Hepatic stellate cell (primary cell): ENCODE measurements around the gene TEKT3.
A peak's percentile ranks its signal among the peaks of the same experiment; 100 is the strongest.

ENCODE experiments used
- DNase-seq: peaks from one replicate; pipeline ENCODE4 v3.0.0; 2011; ENCODE audit warnings: low spot score

The TEKT3 gene

GRCh38 chr17:15291674-15292361 is 49.6 kb downstream of the TEKT3 start:
- DNase-seq: no peak

- no peak for DNase-seq
Measured at GRCh38 chr17:15290605-15291004, 50.8 kb downstream of the TEKT3 start.

DNA sequence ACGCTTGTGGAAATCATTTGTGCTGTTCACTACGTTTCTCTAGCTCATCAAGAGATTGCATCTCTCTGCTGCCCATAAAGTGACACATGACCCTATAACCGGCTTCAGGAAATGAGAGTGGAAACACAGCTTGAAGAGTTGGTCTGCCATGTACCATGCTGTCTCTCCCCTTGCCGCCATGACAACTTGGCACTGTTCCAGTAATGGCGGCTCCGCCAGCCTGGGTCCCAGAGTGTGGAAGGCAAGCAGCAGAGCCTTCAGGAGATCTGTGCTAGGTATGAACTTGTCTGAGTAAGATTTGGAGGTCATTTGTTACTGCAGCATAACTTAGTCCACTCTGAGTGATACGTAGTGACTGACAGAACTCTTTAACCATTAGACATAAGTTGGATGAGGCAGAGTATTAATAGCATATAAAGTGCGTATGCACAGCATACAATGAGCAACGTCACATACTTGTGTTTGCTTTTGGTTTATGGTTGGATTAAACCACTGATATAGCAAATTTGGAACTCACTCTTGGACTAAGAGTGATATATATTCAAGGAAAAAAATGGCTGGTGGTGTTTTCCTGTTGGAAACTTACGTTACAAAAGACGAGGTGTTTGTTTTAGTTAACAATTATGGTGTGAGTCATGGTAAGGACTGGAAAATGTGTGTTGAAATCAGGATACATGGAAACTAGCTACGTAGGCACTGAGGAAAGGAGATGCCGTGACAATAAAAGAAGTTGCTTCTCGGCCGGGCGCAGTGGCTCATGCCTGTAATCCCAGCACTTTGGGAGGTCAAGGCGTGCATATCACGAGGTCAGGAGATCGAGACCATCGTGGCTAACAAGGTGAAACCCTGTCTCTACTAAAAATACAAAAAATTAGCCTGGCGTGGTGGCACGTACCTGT is 51.9 kb downstream of the TEKT3 start:
- DNase-seq: no peak

DNA sequence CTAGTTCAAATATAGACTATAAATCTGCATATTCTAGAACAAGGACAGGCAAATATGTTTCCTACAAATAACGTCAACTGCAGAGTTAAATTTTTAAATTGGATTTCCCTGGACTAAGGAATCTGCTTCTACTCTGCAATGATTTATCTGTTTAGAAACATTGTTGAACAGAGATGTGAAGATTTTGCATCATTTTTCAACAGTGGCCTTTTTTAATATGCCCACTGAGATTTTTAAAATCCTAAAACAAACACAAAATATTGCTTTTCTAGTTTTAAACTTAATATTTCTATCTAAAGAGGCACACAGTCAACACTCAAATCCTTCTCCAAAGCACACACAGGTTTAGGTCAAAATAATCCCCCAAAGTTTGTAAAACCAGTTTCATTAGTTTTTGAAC is 52.5 kb downstream of the TEKT3 start:
- DNase-seq: no peak

DNA sequence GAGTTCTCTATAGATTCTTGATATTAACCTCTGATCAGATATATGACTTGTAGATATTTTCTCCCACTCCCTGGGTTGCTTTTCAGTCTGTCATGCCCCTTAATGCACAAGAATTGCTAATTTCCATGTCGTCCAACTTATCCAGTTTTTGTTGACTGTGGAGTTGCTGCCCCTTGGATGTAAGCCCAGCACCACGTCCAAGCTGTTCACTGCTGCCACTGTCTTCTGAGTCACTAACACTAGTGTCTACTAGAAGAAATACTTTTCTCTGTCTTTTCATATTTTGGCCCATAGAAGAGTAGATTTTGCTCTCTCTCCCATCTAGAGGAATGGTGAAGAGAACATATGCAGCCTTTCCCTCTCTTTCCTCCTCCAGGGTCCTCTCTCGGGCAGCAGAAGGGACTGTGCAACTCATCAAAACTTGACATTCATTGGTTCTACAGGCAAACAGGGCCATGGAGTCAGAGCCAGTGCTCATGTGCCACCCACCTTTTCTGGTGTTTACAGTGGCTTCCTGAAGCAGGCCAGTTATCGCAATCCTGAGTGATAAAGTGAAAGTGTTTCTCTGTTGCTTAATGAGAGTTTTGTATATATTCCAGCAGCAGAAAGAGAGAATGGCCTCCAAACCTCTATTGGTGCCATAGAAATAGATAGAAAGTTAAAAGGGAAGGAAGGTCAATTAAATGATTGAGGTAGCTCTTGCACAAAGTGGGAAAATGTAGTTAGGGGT is 53.7 kb downstream of the TEKT3 start:
- no peak for DNase-seq

DNA sequence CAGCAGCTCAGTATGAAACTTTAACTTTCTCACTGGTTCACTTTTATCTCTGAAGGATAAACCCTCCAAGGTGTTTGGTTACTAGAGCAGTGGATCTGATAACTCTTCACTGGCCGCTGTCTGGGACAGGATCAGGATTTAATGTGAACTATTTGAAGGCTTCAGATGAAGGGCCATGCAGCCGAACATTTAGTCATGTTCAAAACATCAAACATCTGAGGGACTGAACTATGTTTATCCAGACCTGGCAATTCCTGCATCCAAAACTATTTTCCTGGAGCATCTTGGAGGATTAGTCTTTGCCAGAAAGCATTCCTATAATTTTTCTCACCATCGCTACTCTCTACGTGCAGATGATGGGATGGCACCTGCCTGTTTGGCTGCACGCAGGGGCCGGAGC is 55.9 kb downstream of the TEKT3 start:
- no peak for DNase-seq

- no peak for DNase-seq
Measured at GRCh38 chr17:15284537-15284936, 56.9 kb downstream of the TEKT3 start.

DNA sequence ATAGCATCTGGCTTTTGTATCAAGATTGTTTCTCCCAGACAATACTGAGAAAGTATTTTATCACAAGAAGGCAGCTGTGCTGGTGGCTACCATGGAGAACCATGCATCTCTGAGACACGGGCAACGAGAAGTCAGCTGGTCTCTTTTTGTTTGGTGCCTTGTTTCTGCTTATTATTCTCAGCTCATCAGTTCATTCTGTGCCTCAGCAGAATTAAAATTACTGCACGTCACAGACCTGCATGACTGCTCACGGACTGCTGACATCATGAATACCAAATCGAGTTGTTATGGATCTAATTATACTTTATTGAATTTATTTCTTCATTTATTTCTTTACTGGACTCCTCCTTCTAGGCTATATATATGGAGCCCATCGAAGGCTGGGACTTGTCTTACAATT is 57.3 kb downstream of the TEKT3 start:
- no peak for DNase-seq

DNA sequence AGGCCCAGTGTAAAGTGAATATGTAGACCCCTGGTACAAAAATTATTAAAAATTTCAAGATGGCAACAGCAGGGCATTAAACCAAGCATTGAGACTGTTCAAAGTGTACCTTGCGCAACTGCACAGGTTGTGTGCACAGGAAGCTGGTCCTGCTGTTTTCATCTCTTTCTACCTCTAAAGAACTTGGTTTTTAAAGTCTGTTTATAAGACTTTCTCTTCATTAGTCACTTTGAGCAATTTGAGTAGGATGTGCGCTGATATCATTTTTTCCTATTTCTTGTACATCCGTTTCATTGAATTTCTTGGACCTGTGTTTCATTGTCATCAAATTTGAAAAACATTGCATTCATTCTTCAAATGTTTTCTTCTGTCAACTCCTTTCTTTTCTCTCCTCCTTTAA is 59.5 kb downstream of the TEKT3 start:
- no peak for DNase-seq

DNA sequence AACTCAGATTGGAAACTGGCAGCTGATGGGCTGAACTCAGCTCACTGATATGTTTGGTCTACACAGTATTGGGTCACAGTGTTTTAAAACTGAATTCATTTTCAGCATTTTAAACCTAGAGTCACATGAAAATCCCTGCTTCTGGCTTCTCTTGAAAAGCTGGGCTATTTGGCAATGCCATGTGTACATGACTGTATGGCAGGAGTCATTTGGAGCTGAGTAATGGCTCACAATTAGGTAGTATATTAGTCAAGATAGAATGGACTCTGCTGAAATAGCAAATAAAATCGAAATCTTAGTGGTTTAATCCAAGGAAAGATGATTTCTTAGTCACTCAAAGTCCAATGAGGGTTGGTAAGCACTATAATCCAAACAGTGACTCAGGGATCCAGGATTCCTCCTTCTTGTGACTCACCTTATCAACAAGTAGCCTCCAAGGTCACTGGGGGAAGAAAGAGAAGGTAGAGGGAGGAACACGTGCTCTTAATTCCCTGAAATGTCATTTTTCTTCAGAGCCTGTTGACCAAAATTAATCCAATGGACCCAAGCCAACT is 62.4 kb downstream of the TEKT3 start:
- DNase-seq: peak; percentile 42

- no peak for DNase-seq
Measured at GRCh38 chr17:15278380-15278779, 63.0 kb downstream of the TEKT3 start.

DNA sequence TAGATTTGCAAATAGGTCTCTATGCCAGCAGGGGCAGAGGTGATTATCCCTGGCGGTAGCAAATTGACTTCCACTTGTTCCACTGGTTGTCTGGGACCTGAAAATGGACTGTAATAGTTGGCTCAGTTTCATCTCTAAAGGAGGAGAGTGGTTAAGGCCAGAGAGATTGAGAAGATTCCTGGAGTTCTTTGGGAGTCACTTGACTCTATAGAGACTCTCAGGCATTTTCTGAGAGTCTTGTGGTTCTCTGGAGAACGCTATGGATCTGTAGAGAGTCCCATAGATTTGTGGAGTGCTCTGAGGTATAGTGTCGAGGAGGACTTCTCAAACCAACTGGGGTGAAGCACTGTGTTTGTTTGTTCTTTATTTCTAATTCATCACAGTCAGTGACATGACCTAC is 67.4 kb downstream of the TEKT3 start:
- DNase-seq: no peak

GRCh38 chr17:15273141-15273793 is 68.1 kb downstream of the TEKT3 start:
- peak; percentile 75 for DNase-seq

GRCh38 chr17:15271741-15272140 is 69.7 kb downstream of the TEKT3 start:
- DNase-seq: no peak

GRCh38 chr17:15270628-15271381 is 70.6 kb downstream of the TEKT3 start:
- DNase-seq: no peak

DNA sequence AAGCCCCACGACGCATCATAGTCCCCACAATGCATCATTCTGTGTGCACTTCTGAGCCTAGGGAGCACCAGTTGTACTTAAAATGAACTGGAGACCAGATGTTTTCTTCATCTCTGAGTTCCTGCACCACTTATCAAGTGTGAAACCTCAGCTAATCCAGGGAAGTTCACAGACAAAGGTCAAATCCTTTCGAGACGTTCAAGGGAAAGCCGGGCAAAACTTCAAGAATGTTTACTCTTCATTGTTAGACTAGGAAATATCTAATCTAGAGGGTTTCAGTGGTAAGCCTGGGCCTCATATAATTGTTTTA is 71.7 kb downstream of the TEKT3 start:
- DNase-seq: no peak

DNA sequence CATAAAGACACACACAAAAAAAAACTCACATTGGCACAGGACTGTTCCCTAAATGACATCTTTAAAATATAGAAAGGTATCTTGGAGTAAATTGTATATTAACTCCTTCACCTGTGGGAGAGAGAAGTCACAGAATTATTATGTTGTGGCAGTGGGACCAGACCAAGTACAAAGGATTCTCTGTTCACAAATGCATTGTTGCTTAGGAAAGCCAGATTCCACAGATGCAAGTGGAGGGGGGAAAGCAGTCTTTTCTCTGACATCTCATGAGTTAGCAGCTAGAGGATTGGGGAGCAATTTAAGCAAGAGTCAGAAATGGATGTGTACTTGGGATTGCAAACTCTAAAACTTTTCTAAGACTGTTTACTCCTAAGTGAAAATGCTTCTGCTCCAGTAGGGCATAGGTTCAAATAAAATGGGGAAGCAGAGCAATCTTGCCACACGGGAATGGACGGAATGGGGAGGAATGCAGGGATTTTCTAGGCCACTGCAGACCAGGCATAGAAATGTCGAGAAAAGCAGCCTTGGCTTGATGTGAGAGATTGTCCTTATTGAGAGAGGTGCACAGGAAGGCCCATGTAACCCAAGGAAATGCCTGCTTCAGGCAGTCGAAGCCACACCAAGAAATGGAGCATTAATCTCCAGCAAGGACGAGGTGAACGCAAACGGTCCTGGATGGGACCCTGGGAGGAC is 72.2 kb downstream of the TEKT3 start:
- DNase-seq: no peak

DNA sequence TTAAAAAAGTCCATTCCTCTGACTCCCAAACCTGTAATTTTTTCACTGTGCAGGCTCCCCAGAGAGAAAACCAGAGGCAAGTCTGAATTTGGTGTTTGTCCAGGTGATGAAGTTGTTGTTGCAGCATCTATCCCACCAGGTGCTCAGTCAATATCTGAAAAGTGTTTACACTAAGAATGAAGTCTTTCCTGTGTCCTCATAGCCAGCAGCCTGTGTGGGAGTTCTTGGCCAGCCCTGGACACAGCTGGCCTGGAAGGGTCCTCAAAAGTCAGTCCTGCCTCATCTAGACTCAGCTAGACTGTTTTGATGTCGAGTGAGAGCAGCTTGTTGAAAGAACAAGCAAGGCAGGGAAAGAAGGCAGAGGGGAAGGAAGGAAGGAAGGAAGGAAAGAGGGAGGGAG is 72.9 kb downstream of the TEKT3 start:
- no peak for DNase-seq

GRCh38 chr17:15267996-15268395 is 73.4 kb downstream of the TEKT3 start:
- DNase-seq: no peak

GRCh38 chr17:15266325-15267125 is 74.9 kb downstream of the TEKT3 start:
- DNase-seq: no peak
